ENCODE measurements around the gene EGFL6. TPM values are rescaled to one million over a fixed set of nuclear protein-coding genes. Genes with fewer than 3 reads are reported as not detected.
"Not testable (repeated sequence)": the region's sequence is repeated elsewhere in the genome, so short reads cannot be mapped to it uniquely, and the experiment has no call there.

The EGFL6 gene
- polyA plus RNA-seq, 1 experiment: not detected

GRCh38 chrX:13676885-13677284 lies 107.5 kb downstream of the EGFL6 start:
- POLR2A ChIA-PET: no interaction called here
- no peak for DNase-seq (ENCODE audit: low read depth, low spot score)
- CTCF ChIA-PET: no interaction called here
- Histone ChIP-seq H3K27ac (ENCODE audit: low read depth, low read length) (no peak overlapping the region), H3K9me3 (ENCODE audit: control insufficient read depth, insufficient read depth, low read length) (no peaks in the 10 kb centered on the region), H3K4me3 (ENCODE audit: low read depth, low read length) (no peak overlapping the region), H3K27me3 (ENCODE audit: control insufficient read depth, insufficient read depth, low read length) (no peaks in the 10 kb centered on the region)
- TF ChIP-seq CTCF (IDR thresholded peaks at IDR 0.05; ENCODE audit: low read depth, low read length): no peak

DNA sequence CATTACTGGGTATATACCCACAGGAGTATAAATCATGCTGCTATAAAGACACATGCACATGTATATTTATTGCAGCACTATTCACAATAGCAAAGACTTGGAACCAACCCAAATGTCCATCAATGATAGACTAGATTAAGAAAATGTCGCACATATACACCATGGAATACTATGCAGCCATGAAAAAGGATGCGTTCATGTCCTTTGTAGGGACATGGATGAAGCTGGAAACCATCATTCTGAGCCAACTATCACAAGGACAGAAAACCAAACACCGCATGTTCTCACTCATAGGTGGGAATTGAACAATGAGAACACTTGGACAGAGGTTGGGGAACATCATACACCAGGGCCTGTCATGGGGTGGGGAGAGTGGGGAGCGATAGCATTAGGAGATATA lies 110.3 kb downstream of the EGFL6 start:
- H3K27ac ChIP-seq (ENCODE audit: low read depth, low read length); POLR2A ChIA-PET; H3K4me3 ChIP-seq (ENCODE audit: low read depth, low read length); DNase-seq (ENCODE audit: low read depth, low spot score); H3K27me3 ChIP-seq (ENCODE audit: control insufficient read depth, insufficient read depth, low read length); H3K9me3 ChIP-seq (ENCODE audit: control insufficient read depth, insufficient read depth, low read length): not testable (repeated sequence)
- CTCF ChIA-PET: interaction anchor here (0.9 kb wide), 1 partner anchor 11 kb away, joined by 3 read pairs; no protein-coding TSS in a partner anchor

- ChIA-PET CTCF (no interaction called here), POLR2A (no interaction called here)
- H3K9me3 ChIP-seq (ENCODE audit: control insufficient read depth, insufficient read depth, low read length): no peaks in the 10 kb centered on the region
- H3K4me3 ChIP-seq (ENCODE audit: low read depth, low read length): no peak overlapping the region
- no peaks in the 10 kb centered on the region for H3K27me3 ChIP-seq (ENCODE audit: control insufficient read depth, insufficient read depth, low read length)
- H3K27ac ChIP-seq (ENCODE audit: low read depth, low read length): no peak overlapping the region
- no peak for TF ChIP-seq CTCF (IDR thresholded peaks at IDR 0.05; ENCODE audit: low read depth, low read length)
- no peak for DNase-seq (ENCODE audit: low read depth, low spot score)
Observed at GRCh38 chrX:13681595-13681994, 112.2 kb downstream of the EGFL6 start.

Other genes starting within 250 kb of the EGFL6 start
- not detected in 2 replicates for gene ATXN3L, start 249.5 kb upstream of the EGFL6 start, polyA plus RNA-seq (2011; rRNA removed)
- 1.2 and 1.7 TPM in 2 replicates for gene TCEANC, start 83.5 kb downstream of the EGFL6 start, polyA plus RNA-seq (2011; rRNA removed)
- gene RAB9A, start 119.5 kb downstream of the EGFL6 start, polyA plus RNA-seq (2011; rRNA removed): 27.9 and 41.7 TPM in 2 replicates
- 9.7 and 11.1 TPM in 2 replicates for gene TRAPPC2, start 165.0 kb downstream of the EGFL6 start, polyA plus RNA-seq (2011; rRNA removed)
- gene OFD1, start 165.1 kb downstream of the EGFL6 start, polyA plus RNA-seq (2011; rRNA removed): 9.9 and 14.1 TPM in 2 replicates
- gene GPM6B, start 247.5 kb downstream of the EGFL6 start, polyA plus RNA-seq (2011; rRNA removed): 0.35 and 0.67 TPM in 2 replicates